Measurements from ENCODE around the gene TBC1D22A.

Gene TBC1D22A

DNA sequence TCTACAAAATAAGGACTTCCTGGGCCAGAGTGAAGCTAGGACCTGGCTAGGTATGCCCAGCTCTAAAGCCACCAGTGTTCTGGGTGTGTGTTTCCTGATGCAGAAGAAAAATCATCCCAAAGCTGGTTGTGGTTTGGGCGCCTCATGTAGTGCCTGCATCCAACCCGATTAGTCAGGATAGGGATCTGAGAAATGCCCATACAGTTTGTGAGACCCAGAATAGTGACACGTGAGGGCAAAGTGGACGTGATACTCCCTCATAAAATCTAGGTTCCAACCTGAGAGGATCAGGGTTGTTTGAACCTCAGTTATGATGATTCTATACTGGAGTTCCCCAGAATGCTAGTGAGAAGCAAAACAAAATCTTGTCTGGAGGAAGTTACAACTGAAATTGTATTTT, 238.4 kb downstream of the TBC1D22A start:
- no peak for DNase-seq

DNA sequence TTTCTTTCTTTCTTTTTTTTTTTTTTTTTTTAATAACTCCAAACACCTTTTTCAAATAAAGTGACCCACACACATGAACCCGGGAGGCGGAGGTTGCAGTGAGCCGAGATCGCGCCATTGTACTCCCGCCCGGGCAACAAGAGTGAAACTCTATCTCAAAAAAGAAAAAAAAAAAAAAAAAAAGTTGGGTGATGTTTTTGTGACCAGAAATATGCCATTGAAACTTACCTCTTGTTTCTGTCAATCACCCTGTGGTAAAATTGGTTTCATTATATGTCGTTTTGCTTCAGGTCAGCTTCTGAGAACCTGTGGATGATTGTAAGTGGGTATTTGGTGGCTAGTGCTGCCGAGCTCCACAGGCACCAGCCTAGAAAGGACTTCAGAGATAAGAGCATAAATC, 238.8 kb downstream of the TBC1D22A start:
- no peak for DNase-seq

DNA sequence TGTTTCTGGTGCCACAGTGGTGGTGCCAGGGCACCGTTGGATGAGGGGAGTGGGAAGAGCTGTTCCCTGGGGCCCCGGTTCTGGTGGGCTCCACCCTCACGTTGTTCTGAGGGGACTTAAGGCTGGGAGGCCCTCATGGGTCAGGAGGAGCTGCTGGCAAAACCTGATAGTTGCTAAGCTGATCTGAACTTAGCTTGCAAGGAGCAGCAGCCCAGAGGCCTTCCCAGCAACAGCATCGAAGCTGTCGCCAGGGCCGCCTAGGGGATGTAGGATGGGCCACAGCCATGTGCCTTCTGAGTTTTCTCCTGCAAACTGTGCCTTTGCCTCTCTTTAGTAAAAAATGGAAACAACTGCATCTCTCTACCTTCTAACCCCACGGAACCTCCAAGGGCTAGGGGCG, 240.2 kb downstream of the TBC1D22A start:
- no peak for DNase-seq

DNA sequence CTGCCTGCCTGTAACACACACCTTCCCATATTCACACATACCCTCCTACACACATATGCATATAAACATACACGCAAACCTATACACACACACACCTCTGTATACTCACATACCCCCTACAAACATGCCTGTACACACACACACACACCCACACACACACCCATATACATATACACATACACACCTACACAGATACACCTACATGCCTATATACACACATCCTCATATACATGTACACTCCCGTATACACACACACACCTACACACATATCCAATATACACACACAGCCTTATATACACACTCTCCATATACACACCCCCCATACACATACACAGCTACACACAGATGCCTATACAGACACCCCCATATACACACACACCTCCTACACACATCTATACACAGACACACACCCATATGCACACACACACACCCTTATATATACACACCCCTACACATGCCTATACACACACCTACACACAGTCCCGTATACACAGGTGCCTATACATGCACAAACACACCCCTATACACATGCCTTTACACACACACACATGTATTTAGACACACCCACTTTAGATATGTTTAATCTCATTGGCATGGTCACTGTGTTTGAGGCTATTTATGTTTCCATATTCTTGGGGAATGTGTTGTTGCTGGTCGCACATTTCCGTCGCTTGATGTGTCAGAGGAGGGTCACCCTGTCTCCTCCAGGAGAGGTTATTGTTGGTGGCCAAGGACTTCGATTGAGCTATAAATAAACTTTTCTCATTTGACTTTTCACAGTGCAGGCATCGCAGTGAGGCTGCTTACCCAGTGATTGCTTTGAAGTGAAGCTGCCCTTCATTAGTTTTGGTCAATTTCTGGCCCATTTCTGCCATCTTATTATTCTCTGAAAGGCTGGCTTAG, 243.3 kb downstream of the TBC1D22A start:
- no peak for DNase-seq

DNA sequence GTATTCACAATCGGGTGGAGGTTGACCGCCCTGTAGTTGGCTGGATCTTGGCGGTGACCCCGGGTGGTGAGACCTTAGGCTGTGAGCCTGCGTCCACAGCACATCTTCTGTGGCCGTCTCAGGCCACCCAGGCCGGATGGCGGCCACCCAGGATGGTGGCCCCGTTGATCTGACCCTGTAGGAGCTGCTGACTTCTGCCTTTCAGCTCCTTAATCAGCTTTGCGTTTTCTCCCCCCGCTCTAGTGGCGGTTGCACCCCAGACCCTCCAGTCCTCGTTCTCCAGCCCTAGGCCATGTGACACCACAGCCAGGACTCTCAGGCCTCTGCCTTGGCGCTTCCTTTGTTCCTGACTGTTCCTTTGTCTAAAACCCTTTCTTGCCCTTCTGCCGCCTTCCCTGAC, 244.0 kb downstream of the TBC1D22A start:
- no peak for DNase-seq

DNA sequence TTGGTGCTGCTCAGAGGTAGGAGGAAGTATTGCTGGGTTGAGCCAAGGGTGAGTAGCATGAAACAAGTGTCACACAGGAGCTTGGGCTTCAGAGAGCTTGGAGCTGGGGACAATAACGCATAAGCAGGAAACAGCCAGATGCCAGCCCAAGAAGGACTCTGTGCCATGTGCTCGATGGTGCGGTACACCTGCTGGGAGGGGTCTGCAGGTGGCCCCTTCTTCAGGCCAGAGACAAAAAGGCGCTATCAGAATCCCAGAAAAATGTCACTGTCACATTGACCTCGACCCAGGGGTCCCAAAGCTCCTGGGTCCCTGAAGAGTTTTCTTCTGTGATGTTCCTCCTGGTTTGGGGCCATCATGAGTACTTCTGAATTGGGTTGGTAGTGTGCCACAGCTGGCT, 244.4 kb downstream of the TBC1D22A start:
- DNase-seq = no peak

DNA sequence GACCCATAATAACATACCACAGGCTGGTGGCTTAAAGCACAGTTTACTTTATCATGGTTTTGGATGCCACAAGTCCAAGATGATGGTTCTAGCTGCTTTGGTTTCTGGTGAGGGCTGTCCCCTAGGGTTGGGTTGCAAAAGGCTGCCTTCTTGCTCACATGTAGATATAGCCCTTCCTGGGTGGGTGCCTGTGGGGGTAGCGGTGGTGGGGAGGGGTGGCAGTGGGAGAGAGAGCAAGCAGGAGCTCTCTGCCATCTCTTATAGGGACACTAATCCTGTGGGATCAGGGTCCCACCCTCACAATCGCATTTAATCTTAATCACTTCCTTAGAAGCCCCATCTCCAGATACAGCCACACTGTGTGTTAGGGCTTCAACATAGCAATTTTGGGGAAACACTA, 245.0 kb downstream of the TBC1D22A start:
- DNase-seq = no peak

DNA sequence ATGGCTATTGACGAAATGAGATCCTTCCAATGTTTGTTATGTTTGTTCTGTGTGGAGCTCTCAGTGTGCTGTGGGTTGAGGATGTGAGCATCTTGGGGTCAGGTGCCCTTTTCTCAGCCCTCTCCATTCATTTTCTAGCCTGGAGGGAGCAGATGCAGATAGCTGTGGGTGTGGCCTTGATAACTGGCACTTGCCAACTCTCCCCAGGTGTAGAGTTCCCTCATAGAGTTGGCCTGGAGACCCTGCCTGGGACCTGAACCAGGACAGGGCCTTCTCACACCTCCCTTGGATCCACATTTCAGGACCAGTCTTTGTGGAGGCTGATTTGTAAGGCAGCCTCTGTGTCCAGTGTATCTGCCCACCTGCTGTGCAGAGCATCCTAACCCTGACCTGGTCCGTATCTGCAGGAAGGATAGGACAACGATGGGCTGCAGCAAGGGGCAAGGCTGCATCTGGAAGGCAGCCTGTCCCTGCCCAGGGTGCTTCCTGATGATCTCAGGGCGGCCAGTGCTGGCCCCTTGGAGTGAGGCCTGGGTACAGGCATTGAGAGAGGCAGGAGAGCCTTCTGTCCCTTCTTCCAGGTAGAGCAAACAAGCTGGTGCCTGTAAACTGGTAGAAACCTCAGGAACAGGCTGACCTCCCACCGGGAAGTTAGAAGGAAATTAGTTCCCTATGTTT, 245.9 kb downstream of the TBC1D22A start:
- DNase-seq = no peak

DNA sequence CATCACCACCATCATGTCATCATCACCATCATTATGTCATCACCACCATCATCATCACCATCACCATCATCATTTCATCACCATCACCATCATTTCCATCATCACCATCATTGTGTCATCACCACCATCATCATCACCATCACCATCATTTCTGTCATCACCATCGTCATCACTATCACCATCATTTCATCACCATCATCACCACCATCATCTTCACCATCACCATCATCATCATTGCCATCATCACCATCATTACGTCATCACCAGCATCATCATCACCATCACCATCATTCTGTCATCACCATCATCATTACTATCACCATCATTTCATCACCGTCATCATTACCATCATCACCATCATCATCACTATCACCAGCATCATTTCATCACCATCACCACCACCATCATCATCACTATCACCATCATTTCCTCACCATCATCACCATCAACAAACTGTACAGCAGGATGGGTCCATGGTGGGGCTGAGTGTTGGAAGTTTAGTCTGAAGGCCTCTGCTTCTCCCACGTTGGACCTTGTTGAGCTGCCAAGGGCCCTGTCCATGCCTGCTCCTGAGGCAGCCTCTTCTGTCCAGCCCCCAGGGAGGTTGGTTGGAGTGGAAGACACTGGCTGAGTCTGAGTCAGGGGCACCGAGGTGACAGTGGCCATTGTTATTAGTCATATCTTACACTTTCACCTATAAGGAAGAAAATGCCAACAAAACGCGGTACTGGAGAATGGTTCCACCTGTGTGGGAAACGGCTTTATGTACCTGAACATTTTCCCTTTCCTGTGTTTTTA, 247.1 kb downstream of the TBC1D22A start:
- no peak for DNase-seq

DNA sequence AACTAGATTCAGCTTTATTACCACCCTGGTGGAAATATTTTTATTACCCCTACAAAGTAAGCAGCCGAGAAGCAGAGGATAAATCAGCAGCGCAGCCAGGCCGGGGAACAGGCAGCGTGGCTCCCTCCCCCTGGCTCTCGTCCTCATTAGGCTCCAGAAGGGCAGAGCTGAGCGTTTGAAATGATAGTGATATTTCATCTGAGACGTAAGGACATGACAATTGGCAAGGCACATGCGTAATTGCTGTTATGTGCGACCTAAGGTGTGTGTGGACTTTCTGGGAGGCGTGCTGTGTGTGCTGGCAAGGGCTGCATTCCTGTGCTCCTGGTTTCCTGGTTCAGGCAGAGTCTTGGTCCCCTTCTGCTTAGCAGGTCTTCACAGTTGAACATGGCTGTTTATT, 247.8 kb downstream of the TBC1D22A start:
- no peak for DNase-seq

DNA sequence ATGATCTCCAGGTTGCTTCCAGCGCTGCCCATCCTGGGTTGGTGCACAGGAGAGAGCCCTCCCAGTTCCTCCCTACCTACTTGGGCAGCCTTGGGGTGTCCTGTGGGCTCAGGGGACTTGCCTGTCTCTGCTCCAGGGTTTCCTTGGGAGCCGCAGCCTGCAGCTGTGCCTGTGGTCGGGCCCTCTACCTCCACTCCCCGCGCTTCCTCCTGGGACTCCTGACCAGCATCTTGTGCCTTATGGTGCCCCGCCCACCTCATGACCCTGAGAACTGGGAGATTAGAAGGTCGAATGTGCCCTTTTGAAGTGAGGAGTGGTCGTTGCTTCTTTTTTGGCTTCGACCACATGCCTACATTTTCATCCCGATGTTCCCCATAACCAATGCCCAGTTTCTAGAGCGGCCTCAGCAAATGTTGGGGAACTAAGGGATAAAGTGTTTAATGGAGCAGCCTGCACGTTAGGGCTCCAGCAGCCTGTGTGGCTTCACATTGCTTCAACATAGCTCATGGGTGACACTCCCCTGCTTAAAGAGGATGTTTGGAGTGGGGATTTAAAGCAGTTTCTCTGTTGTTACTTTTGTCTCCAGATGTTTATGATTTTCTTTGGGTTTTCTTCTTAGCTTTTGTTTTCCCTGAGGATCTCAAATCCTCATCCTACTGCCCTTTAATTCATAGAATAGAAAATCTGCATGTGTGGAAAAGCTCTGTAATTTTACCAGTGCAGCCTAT, 248.8 kb downstream of the TBC1D22A start:
- no peak for DNase-seq

DNA sequence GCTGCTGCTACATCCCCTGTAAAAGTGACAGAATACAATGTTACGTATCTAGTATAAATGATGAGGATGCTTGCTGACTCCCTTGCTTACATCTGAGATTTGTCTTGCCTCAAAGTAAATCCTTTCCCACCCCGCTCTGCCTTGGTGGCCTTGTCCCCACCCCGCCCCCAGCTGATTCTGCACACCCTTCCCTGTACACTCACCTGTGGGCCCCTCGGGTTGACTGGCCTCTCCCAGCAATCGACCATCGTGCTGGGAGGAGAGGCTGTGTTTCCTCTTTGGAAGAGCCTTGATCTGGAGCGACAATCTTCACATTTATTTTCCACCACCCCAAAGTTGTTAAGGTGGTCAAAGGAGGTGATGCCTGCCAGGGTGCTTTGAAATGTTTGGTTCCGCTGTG, 249.4 kb downstream of the TBC1D22A start:
- no peak for DNase-seq

DNA sequence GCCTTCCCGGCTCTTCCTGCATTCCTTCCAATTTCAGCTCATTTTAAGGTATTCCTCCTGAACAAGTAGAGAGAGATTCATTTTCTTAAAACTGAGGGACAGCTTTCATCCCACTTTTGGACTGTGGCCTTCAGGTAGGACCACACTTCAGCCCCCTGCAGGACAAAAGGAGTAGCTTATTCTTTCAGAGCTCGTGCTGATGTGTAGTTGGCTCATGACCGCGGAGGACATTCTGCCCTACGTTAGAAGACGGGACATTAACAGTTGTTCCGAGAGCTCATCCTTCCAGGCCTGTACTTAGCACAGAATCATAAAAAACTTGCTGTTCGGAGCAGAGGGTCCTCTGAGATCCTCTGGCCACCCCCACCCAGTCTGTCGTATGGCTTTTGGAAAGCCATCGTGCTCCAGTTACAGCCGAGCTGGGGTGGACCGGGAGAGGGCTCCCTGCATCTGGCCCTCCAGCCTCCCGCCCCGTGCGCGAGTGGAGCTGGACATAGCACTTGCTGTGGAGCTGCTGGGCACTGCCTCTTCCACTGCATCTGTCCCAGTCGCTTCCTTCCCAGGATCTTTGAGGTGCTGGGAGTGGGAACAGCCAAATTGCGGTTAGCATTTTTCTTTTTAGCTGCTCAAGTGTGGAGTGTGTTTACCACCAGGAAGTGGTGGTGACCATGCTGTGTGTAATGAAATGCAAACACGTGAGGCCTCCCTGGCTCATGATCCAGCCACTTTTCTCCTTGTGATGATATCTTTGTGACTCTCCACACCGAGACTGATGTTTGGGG, 250.3 kb downstream of the TBC1D22A start:
- DNase-seq = no peak

DNA sequence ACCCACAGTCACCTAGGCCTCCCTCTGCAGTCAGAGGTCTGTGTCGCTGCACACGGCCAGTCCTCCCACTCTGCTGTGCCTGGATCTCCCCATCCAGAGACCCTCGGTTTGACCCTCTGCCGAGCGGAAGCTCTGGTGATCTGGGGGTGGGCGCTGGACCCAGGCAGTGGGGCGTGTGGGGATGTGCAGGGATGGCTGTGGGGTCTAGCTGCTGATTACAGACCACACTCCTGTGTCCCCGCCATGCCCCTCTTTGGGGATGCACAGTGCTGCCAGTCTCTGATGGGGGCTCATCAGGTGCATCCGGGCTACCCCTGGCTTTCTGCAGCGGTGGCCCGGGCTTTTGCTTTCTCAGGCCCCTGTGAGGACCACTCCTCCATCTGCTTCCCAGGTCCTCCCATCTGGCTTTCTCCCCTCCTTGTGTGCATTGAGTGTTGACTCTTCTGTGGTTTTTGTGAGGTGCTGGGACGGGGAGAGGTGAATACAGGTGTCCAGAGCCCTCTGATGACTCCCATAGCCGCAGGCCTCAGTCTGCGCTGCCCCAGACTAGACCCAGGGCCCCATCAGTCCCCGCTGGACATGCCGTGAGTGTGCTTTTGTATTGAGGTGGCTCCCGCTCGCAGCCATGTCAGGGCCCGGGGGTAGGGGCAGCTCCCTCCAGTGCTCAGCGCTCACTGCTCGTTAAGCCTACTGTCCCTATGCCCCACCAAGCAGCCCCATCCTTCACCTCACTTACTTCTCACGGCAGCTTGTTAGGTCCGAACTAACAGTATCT, 251.6 kb downstream of the TBC1D22A start:
- no peak for DNase-seq

DNA sequence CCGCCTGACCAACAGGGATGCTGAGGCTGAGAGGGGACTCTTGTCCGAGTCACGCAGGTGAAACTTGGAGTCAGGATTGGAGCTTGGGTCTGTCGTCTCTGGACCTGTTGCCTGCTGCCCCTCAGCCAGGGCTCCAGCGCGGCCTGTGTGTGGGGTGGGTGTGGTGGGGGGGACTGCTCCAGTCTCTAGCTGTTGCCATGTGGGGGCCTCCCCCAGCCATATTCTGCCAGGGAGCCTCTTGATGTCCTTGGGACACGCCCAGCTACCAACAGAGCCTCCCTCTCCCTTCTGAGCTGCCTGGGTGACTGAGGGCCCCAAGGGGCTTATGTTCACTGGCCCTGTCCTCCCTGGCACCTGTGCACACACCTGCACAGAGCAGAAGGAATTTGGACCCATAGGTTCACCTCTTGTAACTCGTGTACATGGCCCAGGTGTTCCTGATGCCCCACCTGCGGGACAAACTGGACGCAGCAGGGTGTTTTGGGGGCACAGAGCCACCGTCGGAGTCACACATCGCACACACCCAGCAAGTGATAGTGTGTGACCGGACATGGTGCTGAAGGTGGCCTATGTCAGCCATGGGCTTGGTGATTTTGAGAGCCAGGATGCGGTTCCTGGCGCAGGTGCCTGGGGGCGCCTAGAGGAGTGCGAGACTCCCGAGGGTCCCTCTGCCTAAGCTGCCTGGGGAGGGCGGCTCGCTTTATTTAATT, 252.3 kb downstream of the TBC1D22A start:
- no peak for DNase-seq

DNA sequence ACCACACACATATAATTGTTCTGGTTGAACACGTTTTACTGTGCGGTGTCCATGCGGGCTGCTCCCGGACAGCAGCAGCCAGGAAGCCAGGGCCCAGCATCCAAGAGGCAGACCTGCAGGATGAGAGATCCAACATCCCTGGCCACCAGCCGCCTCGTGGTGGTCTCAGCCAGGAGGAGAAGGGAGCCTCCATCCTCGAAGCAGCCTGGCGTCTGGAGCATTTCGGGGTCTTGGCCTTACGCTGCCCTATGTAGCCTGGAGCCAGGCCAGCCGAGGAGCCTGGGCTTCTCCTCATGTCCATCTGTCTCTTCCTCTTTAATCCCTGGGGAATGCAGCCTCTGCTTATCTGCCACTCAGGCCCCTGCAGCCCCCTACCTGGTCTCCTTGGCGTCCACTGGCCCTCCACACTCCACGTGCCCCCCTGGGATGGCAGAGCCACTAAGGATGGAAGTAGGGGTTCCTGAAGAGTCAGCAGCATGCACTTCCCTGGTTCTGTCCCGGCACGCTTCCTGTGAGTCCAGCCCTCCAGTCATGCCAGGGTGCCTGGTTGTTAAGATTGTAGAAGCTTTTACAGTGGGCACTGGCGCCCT, 253.2 kb downstream of the TBC1D22A start:
- DNase-seq = no peak

DNA sequence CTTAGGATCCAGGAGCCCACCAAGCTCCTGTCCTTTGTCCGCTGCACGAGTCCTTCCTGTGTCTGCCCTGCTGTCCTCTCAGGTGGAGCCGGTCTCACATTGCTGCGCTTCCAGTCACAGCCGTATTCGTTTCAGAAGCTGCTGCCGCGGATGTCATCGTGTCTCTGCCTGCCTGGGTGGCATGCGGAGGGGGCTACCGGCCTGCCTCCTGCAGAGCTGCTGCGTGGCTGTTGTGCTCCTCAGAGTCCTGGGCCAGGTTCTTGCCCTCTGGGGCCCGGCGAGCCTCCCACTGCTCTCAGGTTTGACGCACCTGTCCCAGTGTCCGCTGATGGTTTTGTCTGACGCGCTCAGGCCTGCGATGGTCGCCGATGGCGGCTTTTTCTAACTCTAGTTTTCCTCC, 254.2 kb downstream of the TBC1D22A start:
- DNase-seq = no peak

DNA sequence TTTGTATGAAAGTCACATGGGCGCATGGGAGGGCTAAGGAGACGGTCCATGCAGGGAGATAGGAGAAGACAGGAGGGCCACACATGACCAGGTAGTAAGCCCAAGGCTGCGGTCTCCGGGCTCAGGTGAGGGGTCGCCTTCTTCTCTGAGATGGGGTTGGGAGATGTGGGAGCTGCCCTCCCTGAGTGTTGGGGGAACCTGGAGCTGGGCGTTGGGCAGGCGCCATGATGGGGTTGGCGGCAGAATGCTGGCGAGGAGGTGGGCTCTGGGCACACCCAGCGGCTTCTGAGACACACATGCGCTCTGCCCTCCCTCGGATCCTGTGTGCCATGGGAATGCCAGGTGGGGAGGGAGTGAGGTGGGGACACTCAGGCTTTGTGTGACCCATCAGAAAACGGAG, 254.8 kb downstream of the TBC1D22A start:
- no peak for DNase-seq

DNA sequence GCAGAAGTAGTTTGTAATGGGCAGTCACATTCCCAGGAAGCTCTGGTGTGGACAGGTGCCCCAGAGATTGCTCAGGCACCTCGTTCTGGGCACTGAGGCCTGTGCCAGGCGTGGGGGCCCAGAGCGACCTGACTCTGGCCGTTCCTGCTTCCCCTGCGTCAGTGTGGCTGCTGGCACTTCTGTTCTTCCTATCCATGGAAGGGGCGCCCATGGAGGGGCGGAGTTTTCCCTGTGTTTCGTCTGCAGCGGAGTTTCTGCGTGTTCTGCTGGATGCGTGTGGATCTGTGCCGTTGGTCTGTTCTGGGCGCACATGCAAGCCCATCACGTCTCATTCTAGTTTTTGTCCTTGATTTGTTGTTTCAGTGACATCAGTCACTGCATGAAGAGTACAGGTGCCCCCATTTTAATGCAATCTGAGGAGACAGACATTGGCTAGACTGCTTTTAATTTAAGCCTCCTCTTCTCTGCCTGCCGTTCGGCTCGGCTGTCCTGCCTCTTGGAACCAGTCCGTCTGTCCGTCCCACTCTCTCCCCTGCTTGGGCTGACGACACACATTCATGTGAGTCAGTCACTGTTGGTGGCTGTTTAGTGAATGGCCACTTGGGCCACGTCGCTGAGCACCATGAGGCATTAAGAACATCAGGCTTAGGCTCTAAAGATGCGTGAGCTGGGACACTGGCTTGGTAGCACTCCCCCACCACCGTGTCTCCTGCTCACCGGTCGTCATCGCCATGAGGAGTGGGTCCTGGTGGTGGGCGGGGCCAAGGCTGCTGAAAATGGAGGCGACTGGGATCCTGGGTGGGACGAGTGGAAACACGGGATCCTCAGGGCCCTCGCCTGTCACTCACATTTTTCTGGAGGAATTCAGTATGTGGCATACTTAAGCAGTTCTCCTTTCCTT, 255.8 kb downstream of the TBC1D22A start:
- no peak for DNase-seq
